GM21423 (cell line): ENCODE measurements around the gene FREY1.

Experiments used
- ATAC-seq: cut with Tn5 transposase; IDR thresholded peaks from one replicate; pipeline ENCODE4 v1.9.1; 2021; ENCODE audit warnings: mild to moderate bottlenecking, moderate library complexity; ENCODE audit not compliant: unreplicated experiment

The FREY1 gene

DNA sequence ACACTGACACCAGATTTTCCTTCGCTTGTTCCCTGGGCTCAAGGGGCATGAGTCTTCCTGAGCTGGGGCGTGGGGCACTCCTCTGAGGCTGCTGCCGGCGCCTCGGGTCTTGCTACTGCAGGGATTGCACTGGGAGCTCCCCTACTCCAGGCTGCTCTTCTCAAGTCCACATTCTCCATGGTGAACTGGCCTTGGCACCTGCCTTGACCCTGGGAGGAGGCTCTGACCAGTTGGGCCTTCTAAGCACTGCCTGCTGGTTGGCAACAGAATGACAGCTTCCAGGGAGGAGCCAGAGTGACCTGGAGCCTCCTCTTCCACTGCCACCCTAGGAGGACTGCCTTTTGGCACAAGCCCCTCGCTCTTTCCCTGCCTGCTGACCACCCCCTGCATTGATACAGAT lies 9.5 kb downstream of the FREY1 start:
- ATAC-seq = no peak

DNA sequence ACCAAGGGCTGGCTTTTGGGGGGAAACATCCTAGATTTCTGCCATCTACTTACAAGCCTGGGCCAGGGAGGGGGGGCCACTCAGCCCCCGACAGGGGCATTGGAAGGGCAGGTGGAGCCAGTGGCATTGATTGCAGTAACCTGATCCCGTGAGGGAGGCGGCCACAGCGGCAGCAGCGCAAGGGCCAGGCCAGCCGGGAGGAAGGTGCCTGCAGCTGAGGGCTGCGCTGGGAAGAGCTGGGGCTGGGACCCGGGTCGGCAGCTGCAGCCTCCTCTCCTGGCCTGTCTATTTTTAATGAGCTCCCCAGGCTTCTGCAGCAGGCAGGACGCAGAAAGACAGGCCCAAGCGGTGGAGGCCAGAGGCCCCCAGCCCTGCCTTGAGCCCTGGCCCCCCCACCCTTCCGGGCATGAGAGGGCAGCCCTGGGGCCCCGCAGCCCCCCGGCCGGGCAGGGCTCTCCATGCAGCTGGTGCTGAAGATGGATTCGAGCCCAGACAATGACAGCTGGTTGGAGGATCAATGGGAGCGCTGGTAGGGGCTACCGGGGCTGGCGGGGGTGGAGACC lies 10.6 kb downstream of the FREY1 start:
- ATAC-seq = no peak

DNA sequence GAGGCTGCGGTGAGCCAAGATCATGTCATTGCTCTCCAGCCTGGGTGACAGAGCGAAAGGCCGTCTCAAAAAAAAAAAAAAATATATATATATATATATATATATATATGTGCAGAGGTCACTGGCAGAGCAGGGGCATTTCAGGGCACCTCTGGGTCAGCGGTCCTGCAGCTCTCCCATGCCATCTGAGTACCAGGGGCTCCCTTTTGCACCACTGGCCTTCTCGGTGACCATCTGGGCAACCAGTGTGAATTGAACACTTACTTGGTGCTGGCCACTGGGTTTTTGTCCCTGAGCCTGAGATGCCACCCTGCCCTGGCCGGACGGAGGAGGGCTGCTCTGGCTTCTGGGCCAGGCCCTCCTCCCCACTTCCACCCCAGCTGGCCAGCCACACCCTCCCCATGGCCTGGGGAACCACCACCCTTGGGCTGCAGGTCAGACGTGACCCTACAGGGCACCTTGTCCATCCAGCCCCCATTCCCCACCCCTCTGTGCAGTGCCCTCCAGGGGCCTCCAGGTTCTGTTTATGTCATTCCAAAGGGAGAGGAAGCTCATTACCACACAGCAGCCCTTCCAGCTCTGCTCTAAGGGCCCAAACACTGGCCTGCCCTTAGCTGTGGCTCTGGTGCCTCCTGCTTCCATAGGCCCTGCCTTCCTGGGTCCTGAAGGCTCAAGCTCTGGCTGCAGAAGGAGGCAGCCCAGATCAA lies 11.4 kb downstream of the FREY1 start:
- ATAC-seq = no peak

DNA sequence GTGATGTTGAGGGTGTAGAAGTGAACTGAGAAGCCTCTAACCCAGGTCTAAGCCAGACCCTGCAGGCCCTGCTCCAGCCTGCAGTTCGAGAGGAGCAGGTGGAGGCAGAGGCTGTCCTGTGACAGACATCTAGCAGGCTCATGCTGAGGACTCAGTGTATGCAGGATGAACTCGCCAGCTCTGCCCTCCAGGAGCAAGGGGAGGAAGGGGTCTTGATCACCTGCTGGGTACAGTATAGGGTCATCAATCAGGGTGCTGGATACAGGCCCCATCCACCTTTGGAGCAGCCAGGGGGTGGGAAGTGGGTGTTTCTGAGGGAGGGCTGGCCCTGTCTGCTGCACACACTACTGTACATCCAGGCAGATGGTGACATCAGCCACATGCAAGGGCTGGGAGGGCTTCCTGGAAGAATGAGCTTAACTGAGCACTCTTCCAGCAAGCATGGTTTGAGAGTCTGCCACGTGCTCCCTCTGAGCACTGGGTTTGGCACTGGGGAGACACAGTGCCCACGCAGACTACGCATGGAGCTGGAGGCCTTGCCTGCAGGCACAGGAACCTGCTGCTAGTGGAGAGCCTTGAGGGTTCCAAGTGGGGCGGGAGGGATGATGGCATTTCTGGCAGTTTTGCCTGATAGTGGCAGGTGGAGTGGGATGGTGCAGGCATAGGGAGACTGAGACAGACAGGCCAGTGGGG lies 12.4 kb downstream of the FREY1 start:
- no peak for ATAC-seq

DNA sequence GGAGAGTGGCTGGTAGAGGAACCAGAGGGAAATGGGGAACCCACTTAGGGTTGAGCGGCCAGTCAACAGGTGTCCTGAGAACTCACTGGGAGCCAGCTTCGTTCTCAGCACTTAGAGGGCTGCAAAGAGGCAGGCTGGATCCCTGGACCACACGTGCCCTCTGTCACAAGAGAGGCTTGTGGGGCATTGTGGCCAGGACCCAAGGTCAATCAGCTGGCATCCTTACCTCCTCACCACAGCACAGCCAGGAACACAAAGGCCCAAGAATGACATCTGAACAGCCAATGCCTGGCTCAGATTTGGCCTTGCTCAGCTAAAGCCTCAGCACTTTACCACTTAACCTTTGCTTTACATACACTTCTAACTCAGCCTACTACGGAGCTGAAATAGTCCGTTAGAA lies 14.2 kb downstream of the FREY1 start:
- ATAC-seq = no peak

DNA sequence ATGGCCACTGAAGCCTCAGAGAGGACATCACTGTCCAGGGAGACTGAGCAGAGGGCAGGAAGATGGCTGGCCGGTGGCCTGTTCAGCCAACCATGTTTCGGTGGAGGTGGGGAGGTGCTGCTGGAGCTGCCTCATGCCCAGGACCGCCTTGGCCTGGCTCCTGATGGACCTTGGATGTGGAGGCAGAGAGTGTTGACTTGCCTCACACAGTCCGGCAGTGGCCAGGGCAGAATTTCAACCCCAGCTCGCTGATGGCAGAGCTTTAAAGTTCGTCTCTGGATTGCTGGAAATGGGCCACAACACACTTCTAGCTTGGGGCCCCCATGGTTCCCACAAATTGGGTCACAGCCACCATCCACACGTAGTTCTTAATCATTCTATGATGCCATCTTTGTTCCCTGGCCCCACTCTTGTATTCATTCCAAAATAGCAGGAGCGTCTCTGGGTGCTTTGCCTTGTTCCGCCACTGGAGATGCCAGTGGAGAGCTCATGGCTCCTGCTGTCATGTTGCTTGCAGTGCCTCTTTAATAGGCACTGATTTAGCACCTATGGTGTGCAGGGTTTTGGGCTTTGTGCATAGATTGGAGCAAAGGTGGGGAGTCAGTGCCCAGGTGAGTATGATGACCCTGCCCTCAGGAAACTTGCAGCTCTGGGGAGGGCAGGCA lies 16.1 kb downstream of the FREY1 start:
- no peak for ATAC-seq

DNA sequence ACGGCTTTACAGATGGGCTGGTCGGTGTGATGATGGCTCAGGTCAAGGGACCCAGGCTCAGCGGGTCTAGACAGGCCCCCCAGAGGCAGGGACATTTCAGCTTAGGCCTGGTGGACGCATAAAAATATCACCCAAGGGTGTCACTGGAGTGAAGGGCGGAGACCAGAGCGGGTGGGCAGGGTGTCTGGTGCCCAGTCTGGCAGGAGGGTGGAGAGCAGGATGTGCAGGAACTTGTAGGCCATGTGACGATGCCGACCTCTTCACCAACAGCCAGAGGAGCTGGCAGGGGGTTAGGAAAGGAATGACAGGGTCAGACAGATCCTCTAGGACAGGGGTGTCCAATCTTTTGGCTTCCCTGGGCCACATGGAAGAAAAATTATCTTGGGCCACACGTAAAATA lies 17.1 kb downstream of the FREY1 start:
- ATAC-seq = no peak

DNA sequence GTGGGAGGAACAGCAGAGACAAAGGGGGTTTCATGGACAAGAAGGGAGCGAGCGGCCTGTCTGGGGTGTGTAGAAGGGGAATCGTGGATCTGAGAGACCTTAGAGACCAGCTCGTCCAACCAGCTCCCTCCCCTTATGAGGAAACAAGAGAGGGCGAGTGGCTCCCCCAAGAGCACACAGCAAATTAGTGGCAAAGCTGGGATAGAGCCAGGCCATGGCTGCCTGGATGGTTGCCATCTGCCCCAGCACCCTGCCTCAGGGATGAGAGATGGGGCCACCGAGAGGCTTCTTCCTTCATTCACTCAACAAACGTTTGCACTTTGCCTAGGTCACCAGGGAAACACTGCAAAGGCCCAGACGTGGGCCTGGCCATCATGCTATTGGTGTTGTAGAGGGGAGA lies 17.5 kb downstream of the FREY1 start:
- ATAC-seq = no peak

DNA sequence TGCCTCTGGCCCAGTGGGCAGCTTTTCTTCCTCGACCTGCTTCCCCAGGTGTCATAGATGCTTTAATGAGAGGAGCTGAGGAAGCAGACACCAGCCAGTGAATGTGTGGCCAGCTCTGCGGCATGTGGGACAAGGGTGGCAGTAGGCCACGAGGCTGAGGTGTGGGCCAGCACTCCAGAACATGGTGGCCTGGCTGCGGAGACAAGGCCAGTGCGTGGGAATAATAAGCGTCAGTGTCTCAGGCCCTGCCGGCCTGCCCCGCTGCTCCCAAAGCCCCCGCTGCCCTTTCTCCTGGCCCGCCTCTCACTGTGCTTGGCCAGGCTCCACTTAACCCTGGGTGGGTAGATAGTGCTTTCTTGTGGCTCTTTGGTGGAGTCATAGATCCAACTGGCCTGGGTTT lies 19.5 kb downstream of the FREY1 start:
- no peak for ATAC-seq

DNA sequence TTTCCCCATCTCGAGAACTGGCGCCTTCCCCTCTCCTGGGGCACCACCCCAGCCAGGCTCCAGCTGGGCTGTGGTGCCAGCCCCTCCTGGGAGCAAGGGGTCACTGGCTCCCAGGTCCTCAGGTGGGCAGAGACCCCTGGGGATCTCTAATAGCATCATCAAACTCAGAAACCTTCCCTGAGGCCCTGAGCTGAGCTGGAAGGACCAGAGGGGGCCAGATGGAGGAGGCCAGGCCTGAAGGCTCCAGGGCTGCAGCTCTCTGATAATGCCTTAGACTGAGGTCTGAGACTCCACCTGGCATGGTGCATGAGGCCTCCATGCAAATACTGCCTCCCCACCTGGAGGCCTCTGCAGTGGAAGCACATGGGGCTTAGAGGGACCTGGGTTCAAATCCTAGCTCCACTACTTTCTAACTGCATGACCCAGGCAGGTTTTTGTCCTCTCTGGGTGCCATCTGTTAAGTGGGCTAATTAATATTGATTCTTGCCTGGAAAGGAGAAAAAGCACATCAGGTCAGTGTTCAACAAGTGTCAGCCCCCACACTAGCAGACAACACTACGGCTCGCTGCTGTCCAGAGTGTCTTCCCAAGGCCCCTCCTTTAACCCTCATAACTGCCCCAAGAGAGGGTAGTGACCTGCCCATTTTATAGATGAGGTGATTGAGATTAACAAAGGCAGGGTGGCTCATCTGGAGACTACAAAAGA lies 20.1 kb downstream of the FREY1 start:
- ATAC-seq = no peak

DNA sequence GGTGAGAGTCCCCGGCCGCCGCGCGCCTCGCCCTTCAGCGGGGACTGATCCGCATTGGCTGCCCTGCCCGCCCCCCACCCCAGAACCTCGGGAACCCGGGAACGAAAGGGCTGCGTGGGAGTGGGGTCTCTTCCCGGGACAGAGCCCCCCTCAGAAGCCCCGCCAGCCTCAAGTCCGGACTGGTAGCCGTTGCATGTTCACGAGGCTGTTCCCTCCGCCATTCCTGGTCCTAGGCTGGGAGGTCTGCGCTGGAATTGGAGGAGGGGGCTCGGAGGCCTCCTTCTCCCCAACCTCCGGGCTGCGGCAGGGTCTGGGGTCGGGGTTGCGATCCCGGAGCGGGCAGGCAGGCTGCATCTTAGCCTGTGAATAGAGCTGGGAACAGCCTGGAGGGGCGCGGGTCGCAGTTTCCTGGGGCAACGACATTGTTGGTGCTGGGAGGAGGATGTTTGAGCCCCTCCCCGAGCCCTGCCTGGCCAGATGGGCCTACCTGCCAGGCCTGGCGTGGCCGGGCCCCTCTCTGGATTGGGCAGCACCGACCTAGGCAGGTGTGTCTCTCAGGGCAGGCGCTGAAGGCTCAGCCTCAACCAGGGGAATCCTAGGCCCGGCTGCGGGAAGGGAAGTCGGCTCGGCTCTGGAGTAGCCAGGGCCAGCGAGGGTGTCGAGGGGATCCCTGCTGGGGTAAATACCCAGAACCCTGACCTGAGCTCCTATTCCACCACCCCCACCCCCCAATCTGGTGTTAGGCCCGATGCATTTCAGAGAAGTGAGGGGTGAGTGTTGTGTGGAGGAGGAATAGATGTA lies 20.9 kb downstream of the FREY1 start:
- ATAC-seq = no peak

DNA sequence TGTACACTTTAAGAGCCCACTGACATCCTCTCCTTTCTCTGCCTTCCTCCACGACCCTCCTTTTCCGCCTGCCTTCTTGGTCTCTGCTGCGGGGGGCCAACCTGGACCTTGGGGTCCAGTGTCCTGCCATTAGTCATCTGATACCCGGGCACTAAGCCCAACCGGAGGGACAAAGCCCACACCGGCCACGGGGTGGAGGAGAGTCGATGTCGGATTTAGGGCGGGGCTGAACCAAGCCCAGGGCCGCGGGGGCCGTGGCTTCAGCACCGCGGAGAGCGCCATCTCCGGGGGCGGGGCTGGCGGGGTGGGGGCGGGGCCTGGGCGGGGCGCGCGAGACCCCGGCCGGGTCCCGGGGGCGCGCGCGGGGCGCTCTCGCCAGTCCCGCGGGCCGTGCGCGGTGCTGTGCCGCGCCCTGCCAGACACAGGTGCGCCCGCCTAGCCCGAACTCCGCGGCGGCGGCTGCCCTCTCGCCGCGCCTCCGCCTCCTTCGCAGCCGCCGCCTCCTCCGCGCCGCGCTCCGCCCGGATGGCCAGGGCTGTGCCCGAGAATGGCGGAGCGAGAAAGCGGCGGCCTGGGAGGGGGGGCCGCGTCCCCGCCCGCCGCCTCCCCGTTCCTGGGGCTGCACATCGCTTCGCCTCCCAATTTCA lies 21.7 kb downstream of the FREY1 start, which contains the start of gene MAPK8IP1:
TSS of gene MAPK8IP1 (plus strand) at position 378 of the 647 bp plus-strand sequence. CDS start at position 548, 170 bp downstream.
- ATAC-seq = peak; percentile 65

DNA sequence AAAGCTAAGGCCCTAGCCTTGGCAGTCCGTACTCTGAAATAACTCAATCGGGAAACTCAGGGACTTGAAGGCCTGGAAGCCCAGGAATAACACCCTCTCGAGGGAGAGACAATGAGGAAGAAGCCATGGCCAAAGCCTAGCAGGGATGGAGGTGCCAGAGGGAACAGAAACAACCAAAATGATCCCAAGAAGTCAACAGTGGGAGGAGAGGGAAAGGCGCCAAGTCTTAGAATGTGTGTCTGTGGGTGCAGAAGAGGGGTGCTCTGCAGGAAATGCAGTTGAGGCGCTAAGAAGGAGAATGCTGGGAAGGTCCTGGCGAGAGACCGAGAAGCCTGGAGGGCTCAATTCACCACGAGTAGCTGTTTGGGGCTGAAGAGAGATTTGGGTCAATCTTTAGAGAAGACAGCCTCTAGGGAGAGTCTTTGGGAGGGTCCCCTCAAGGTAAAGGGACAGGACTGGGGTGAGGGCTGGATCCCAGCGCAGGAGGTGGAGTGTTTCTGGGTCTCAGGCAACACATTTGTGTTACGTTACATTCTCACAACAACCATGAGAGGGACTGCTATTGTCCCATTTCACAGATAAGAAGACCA lies 22.4 kb downstream of the FREY1 start:
- no peak for ATAC-seq

DNA sequence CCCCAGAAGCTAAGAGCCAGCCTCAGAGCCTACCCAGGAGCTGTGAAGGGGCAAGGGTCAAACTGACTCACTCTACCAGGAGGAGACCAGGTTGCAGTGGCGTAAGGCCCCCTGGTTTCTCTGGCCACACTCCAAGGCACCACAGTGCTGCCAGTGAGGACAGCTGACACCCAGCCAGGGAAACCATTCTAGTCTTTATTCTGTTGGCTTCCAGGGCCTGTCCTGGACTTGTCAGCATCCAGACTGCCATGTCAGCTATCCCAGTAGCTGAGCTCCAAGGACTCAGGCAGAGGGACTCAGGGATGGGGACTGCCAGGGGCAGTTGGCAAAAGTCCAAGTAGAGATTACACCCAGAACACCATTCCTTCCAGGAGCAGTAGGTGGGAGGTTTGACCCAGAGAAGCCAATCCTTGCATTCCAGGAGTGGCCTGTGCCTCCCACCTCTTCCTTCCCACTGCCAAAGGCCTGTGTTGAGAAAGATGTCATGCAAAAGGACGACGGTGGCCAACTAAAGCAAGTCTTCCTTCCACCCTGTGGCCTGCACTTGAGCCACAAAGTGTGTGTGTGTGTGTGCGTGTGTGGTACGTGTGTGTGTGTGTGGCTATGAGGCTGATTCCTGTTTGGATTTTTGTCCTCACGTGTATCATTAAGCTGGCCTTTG lies 25.2 kb downstream of the FREY1 start:
- no peak for ATAC-seq

DNA sequence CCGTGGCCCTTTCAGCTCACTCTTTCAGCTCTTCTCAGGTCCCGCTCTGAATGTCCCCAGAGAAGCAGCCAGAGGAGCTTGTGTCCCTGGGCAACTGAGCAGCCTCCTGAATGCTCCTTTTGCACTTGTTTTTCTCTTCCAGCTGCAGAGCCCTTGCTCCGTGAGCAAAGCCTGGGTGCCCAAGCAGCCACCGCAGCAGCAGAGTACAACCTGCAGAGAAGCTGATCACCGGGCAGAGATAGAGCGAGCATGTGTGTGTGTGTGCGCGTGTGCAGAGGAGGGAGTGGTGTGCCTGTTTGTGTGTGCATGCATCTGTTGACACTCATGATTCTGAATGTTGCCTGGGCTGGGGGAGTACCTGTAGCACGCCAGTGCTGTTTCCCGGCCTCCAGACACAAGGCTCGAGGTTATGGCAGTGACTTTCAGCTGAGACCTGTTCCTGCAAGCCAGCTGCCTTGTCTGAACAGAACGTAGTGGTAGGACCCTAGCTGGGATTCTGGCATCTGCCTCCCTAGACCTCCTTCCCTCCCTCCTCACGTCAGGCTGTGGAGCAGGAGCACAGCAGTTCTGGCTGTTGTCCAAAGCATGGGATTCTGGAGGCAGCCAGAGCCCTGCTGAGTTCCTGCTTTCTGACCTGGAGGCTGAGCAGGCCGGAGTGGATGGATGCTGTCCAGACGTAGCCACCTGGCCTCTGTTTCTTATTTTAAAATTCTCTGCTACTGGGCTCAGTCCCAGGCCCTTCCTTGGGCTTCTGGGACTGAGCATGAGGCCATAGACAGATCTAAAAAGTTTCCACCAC lies 26.1 kb downstream of the FREY1 start:
- no peak for ATAC-seq

DNA sequence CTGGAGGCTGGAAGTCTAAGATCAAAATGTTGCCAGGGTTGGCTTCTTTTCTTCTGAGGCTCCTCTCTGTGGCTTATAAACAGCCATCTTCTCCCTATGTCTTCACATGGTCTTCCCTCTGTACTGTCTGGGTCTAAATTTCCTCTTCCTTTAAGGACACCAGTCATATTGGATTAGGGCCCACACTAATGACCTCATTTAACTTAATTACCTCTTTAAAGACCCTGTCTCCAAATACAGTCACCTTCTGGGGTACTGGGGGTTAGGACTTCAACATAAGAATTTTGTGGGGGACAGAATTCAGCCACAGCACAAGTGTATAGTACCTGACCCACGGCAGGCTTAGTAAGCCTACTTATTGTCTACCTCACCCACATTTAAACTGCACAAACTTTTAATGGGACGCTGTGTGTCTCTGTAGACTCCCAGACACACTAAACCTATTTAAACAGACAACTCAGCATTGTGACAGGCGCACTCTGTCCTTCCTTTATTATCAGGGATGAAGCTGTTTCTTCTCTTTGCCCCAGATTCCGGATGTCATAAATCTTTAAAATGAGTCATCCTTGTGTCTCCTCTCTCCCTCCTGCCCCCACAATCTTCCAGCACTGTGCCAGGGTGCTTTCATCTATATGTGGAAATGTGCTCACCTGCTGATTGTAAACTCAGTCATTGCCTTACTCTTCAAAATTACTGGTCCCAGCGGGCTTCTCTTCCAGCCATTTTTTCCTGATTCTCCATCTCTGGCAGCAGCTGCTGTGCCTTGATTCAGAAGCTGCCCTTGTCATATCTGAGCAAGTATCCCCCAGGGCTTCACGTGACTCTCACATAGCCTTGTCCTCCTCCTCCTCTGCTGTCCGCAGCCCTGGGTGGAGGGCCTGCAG lies 27.0 kb downstream of the FREY1 start:
- no peak for ATAC-seq

DNA sequence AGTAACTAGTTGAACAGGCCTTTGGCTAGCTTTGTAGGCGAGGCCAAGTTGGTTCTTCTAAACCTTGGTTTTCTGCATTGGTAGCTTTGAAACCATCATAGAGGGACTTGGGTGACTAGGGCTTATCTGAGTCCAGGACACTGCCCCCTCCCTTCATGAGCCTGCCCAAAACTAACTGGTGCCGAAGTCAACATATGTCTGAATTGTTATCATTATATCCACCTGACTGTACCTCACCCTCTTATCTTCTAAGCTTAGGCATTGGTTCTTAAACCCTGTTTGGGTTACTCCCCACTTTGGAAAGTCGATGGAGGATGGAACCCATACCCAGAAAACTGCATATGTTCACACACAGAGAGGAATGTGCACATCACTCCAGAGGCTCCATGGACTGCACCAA lies 29.2 kb downstream of the FREY1 start:
- ATAC-seq = no peak
